ENCODE measurements around the gene ADIPOR1. TPM values are rescaled to one million over a fixed set of nuclear protein-coding genes. Genes with fewer than 3 reads are reported as not detected.

Gene ADIPOR1
- total RNA-seq, 1 donor from 2014 or later: 72.3 TPM

- no peaks in the 10 kb centered on the region for H3K9me3 Mint-ChIP-seq (ENCODE audit: unreplicated experiment)
- peak overlapping the region; percentile 64 for H3K27ac Mint-ChIP-seq (ENCODE audit: unreplicated experiment)
- peaks cover 22% of the 10 kb centered on the region for H3K4me1 Mint-ChIP-seq (ENCODE audit: unreplicated experiment)
- DNase-seq (ENCODE audit: extremely low spot score, unreplicated experiment): no peak
- no peaks in the 10 kb centered on the region for H3K27me3 Mint-ChIP-seq (ENCODE audit: unreplicated experiment)
- H3K36me3 Mint-ChIP-seq (ENCODE audit: unreplicated experiment): no peaks in the 10 kb centered on the region
- no peak for TF ChIP-seq CTCF (IDR thresholded peaks at IDR 0.05)
- H3K4me3 Mint-ChIP-seq (ENCODE audit: unreplicated experiment): peak overlapping the region; percentile 80
Measured at GRCh38 chr1:202956969-202957368, 1.1 kb downstream of the ADIPOR1 start.

- Mint-ChIP-seq H3K4me3 (ENCODE audit: unreplicated experiment) (no peak overlapping the region), H3K9me3 (ENCODE audit: unreplicated experiment) (no peaks in the 10 kb centered on the region)
Measured at GRCh38 chr1:202954057-202954745, 3.9 kb downstream of the ADIPOR1 start.

GRCh38 chr1:202953392-202953791, 4.7 kb downstream of the ADIPOR1 start:
- Mint-ChIP-seq H3K4me1 (ENCODE audit: unreplicated experiment) (peaks cover 14% of the 10 kb centered on the region), H3K27ac (ENCODE audit: unreplicated experiment) (no peak overlapping the region), H3K9me3 (ENCODE audit: unreplicated experiment) (no peaks in the 10 kb centered on the region), H3K36me3 (ENCODE audit: unreplicated experiment) (peaks cover 7% of the 10 kb centered on the region), H3K27me3 (ENCODE audit: unreplicated experiment) (no peaks in the 10 kb centered on the region), H3K4me3 (ENCODE audit: unreplicated experiment) (no peak overlapping the region)
- DNase-seq (ENCODE audit: extremely low spot score, unreplicated experiment): no peak
- TF ChIP-seq CTCF (IDR thresholded peaks at IDR 0.05): no peak

More at GRCh38 chr1:202954057-202954745, 3.9 kb downstream of the ADIPOR1 start:
- TF ChIP-seq CTCF (IDR thresholded peaks at IDR 0.05): no peak
- no peak for DNase-seq (ENCODE audit: extremely low spot score, unreplicated experiment)
- Mint-ChIP-seq H3K4me1 (ENCODE audit: unreplicated experiment) (peaks cover 22% of the 10 kb centered on the region), H3K27me3 (ENCODE audit: unreplicated experiment) (no peaks in the 10 kb centered on the region), H3K36me3 (ENCODE audit: unreplicated experiment) (peaks cover 4% of the 10 kb centered on the region), H3K27ac (ENCODE audit: unreplicated experiment) (no peak overlapping the region)

GRCh38 chr1:202952818-202953217, 5.3 kb downstream of the ADIPOR1 start:
- no peak for DNase-seq (ENCODE audit: extremely low spot score, unreplicated experiment)
- Mint-ChIP-seq H3K27me3 (ENCODE audit: unreplicated experiment) (no peaks in the 10 kb centered on the region), H3K4me1 (ENCODE audit: unreplicated experiment) (peaks cover 13% of the 10 kb centered on the region), H3K4me3 (ENCODE audit: unreplicated experiment) (no peak overlapping the region), H3K27ac (ENCODE audit: unreplicated experiment) (no peak overlapping the region), H3K36me3 (ENCODE audit: unreplicated experiment) (peaks cover 12% of the 10 kb centered on the region), H3K9me3 (ENCODE audit: unreplicated experiment) (no peaks in the 10 kb centered on the region)
- TF ChIP-seq CTCF (IDR thresholded peaks at IDR 0.05): no peak

- no peak for DNase-seq (ENCODE audit: extremely low spot score, unreplicated experiment)
- Mint-ChIP-seq H3K36me3 (ENCODE audit: unreplicated experiment) (peaks cover 15% of the 10 kb centered on the region), H3K4me3 (ENCODE audit: unreplicated experiment) (no peak overlapping the region), H3K9me3 (ENCODE audit: unreplicated experiment) (no peaks in the 10 kb centered on the region), H3K27ac (ENCODE audit: unreplicated experiment) (no peak overlapping the region), H3K27me3 (ENCODE audit: unreplicated experiment) (no peaks in the 10 kb centered on the region), H3K4me1 (ENCODE audit: unreplicated experiment) (peaks cover 11% of the 10 kb centered on the region)
- no peak for TF ChIP-seq CTCF (IDR thresholded peaks at IDR 0.05)
Measured at GRCh38 chr1:202952099-202952498, 6.0 kb downstream of the ADIPOR1 start.

All from osteocyte (in vitro differentiated cells).